A549 treated with DMSO at 1 μM for 4 hours (cell line): ENCODE measurements around the gene BARHL1. TPM values are rescaled to one million over a fixed set of nuclear protein-coding genes. Genes with fewer than 3 reads are reported as not detected.

ENCODE experiments used
- total RNA-seq: library from RNA; stranded (reverse); fragments of 200-300 nt; extraction: Qiagen RNA extraction; gene quantifications from 5 replicates; pipeline ENCODE4 v1.2.3, GENCODE V29; 2022; ENCODE audit warnings: low read depth

BARHL1 gene
- total RNA-seq = 0.06 TPM in 1 of 5 replicates, not detected in the others

GRCh38 chr9:132582276-132582785 is at the start of gene BARHL1:
TSS of gene BARHL1 (plus strand) at chr9:132582606. CDS start at chr9:132582798, 192 bp downstream.

Other genes starting within 250 kb of the BARHL1 start
- 22.9 to 25.7 TPM (median 23.7 TPM) in 5 replicates for gene SETX, start 227.6 kb upstream of the BARHL1 start, total RNA-seq
- gene TTF1, start 175.8 kb upstream of the BARHL1 start, total RNA-seq = 15.3 to 17.3 TPM (median 16.9 TPM) in 5 replicates
- 0.13 to 0.30 TPM (median 0.21 TPM) in 4 of 5 replicates, not detected in the other for gene CFAP77, start 172.4 kb upstream of the BARHL1 start, total RNA-seq
- gene DDX31, start 87.4 kb downstream of the BARHL1 start, total RNA-seq = 25.6 to 31.3 TPM (median 29.0 TPM) in 5 replicates
- gene GTF3C4, start 87.9 kb downstream of the BARHL1 start, total RNA-seq = 20.5 to 24.1 TPM (median 21.8 TPM) in 5 replicates